Cardiac fibroblast (primary cell): ENCODE results near the gene ADAMTS9.

Source experiments
- DNase-seq, 2 donors: peaks; one replicate each; pipeline versions ENCODE4 v3.0.0 to v3.0.0-alpha.2; 2010; ENCODE audit warnings: low read depth in 2 of 2
- H3K4me3 ChIP-seq, 2 donors: replicated peaks in 1 of 2; 1 replicate in 1 of 2; 2 replicates in 1 of 2; pipeline ENCODE4 v1.5.1; 2011; ENCODE audit warnings: low read depth in 2 of 2, low read length in 2 of 2, mild to moderate bottlenecking in 2 of 2, moderate library complexity in 1 of 2
- TF ChIP-seq, protein P1 (sequence below): IDR thresholded peaks from one replicate; pipeline ENCODE4 v1.5.1; 2011; ENCODE audit warnings: low read depth, mild to moderate bottlenecking, low read length, inconsistent platforms

ADAMTS9 gene

DNA sequence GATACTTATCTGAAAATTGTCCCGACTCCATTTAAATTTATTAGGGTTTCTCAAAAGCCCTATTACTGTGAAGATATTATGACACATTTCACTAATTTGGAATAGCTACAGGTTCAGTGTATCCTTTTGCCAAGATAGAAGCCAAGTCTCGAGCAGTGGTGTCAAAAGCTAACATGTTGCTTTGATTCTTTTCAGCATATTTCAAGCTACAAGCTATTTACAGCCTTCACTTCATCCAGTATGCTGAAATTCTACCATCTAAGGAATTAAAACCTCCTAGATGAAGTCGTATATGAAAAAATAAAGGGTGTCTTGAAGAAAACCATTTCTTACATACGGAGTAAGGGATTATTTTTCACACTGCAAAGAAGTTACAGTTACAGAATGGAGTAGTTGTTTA is 31.2 kb upstream of the ADAMTS9 start:
- TF ChIP-seq, protein P1, sequence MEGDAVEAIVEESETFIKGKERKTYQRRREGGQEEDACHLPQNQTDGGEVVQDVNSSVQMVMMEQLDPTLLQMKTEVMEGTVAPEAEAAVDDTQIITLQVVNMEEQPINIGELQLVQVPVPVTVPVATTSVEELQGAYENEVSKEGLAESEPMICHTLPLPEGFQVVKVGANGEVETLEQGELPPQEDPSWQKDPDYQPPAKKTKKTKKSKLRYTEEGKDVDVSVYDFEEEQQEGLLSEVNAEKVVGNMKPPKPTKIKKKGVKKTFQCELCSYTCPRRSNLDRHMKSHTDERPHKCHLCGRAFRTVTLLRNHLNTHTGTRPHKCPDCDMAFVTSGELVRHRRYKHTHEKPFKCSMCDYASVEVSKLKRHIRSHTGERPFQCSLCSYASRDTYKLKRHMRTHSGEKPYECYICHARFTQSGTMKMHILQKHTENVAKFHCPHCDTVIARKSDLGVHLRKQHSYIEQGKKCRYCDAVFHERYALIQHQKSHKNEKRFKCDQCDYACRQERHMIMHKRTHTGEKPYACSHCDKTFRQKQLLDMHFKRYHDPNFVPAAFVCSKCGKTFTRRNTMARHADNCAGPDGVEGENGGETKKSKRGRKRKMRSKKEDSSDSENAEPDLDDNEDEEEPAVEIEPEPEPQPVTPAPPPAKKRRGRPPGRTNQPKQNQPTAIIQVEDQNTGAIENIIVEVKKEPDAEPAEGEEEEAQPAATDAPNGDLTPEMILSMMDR = no peak
- DNase-seq = no peak
- H3K4me3 ChIP-seq = no peak overlapping the region

DNA sequence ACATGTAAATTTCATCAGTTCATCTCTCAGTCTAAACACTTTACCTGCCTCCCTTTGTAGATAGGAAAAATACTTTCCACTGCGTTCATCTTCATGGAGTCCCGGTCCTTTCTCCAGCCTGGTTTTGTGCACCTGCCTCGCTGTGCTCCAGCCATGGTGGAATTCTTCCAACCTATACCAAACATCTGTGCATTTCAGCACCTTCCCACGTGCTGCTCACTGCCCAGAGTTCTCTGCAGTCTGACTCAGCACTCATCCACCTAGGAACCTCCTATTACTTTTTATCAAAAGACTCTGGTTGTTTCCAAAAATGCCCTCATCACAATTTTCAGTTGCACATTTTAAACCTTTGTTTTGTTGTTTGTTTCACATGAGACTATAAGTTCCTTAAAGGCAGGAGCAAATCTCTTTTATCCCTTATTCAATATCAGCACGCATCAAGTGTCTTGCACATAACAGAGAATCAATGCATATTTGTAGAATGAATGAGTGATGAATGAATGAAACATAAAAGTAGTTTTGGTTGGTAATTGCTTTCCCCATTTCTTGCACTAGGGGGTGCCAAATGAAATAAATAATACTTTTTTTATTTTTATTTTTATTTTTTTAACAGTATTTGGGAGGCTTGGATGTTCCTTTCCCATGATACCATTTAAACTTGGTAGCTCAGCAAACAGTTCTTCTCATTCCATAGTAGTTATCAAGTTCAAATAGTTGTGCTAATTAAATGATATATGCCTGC is 30.2 kb upstream of the ADAMTS9 start:
- TF ChIP-seq, protein P1 = peak; percentile 39
- no peak overlapping the region for H3K4me3 ChIP-seq
- peak; percentile 12 to 26 for DNase-seq

DNA sequence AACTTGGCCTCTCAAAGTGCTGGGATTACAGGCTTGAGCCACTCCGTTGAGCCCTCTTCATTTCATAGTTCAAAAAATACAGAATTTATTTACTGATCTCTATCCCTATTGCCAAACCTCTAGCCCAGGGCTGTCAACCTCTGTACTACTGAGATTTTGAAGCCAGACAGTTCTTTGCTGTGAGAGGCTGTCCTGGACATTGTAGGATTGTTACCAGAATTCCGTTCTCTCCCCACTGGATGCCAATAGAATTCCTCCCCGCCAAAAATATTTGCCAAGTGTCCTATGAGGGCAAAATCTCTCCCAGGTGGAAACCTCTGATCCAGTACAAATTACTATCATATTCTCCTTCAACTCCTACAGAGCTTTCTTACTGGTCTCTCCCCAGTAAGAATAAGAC is 29.6 kb upstream of the ADAMTS9 start:
- TF ChIP-seq, protein P1 = no peak
- H3K4me3 ChIP-seq = no peak overlapping the region
- DNase-seq = no peak

DNA sequence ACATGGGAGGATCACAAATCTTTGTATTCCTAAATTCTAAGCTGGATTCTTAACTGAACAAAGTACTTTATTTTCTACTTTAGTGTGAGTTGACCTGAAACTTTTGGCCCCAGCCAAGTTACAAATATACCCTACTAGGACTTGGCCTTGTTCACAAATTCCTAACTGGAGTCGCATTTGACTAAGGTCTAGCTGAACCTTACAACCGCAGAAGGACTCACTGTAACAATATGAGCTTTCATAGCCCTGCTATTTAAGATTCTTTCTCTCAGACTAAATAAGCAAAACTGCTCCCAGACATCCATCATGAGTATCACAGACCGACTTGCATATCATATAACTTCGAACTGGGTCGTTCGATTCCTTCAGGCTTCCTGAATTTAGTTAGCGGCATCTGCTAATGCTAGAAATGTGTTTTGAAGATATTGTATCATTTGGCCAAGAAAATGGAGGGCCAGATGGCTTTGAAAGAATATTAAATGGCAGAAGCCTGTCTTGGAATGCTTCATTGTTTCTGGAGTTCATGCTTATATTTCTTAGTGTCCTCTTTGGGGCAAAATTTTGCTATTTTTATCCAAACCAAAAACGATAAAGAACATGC is 28.4 kb upstream of the ADAMTS9 start:
- TF ChIP-seq, protein P1 = no peak
- no peak for DNase-seq
- H3K4me3 ChIP-seq = no peak overlapping the region

DNA sequence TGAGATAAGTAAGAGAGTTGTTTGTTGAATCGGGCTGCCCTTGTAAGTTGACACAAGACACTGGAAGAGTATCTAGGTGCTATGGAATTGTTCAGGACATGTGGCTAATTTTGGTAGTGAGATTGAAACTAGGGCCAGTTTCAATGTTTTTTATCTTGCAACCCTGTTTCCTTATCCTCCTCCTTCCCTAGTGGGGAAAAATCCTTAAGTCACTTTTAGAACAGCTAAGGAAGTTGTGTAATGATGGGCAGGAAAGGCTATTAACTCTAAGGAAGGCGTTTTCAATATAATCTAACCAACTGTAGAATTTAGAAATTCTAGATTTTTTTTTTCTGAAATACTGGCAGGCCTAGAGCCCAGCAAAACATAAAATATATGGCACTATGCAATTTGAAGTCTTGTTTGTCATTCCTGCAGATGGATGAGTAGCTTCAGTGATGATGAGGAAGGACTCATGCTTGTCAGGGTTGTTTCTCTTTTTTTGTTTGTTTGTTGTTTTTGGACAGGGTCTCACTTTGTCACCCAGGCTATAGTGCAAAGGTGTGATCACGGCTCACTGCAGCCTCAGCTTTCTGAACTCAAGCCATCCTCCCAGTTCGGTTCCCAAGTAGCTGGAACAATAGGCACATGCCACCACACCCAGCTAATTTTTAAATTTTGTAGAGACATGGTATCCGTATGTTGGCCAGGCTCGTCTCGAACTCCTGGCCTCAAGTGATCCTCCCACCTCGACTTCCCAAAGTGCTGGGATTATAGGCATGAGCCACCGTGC is 27.6 kb upstream of the ADAMTS9 start:
- TF ChIP-seq, protein P1 = no peak
- DNase-seq = peak in 1 of 2 donors; percentile 54
- no peak overlapping the region for H3K4me3 ChIP-seq

DNA sequence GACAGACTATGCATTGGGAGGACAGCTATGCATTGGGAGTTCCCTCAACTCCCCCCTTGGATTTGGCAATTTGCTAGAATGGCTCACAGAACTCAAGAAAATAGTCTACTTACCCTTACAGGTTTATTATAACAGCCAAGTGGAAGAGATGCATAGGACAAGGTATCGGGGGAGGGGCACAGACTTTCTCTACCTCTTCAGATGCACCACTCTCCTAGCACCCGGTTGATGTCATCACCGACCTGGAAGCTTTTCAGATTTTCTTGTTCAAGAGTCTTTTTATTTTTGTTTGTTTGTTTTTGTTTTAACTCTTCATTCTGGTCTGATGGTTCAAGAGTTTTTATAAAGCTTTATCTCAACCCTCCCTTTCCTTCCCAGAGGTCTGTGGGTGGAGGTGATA is 20.7 kb upstream of the ADAMTS9 start:
- H3K4me3 ChIP-seq = no peak overlapping the region
- no peak for DNase-seq
- TF ChIP-seq, protein P1 = no peak
